MCF 10A (cell line): ENCODE data around the gene OBP2A. TPM values are rescaled to one million over a fixed set of nuclear protein-coding genes. Genes with fewer than 3 reads are reported as not detected.
"Not testable (repeated sequence)": the region's sequence is repeated elsewhere in the genome, so short reads cannot be mapped to it uniquely, and the experiment has no call there.

ENCODE experiments used
- BruUV-seq: library from RNA; stranded (reverse); fragments of 400-500 nt; replicated peaks from 2 replicates; lab custom pipeline; 2021; lab: Mats Ljungman, UMichigan
- CTCF ChIA-PET: fragments of 300-600 bp; sonication (Branson Sonifier 250); formaldehyde crosslinking; extraction: SDS; loops from one replicate; lab custom pipeline; 2021; ENCODE audit warnings: antibody characterized with exemption, inconsistent platforms; lab: Yijun Ruan, JAX
- POLR2A ChIA-PET: fragments of 300-600, 350-650 bp; sonication (Branson Sonifier 250); formaldehyde crosslinking; extraction: SDS; loops from one replicate; lab custom pipeline; 2020; ENCODE audit warnings: antibody characterized with exemption, inconsistent platforms; lab: Yijun Ruan, JAX
- DNase-seq: peaks from one replicate; pipeline ENCODE4 v3.0.0-alpha.2; 2018; ENCODE audit not compliant: unreplicated experiment
- H3K27ac Mint-ChIP-seq: one replicate; pipeline ENCODE4 v1.8.0; 2022; ENCODE audit warnings: mild to moderate bottlenecking, low read depth, mixed read lengths; ENCODE audit not compliant: unreplicated experiment
- H3K27me3 Mint-ChIP-seq: one replicate; pipeline ENCODE4 v1.8.0; 2022; ENCODE audit warnings: mixed read lengths; ENCODE audit not compliant: insufficient read depth, unreplicated experiment
- H3K36me3 Mint-ChIP-seq: one replicate; pipeline ENCODE4 v1.8.0; 2022; ENCODE audit warnings: mild to moderate bottlenecking, moderate library complexity, mixed read lengths; ENCODE audit not compliant: insufficient read depth, unreplicated experiment
- H3K4me1 Mint-ChIP-seq: one replicate; pipeline ENCODE4 v1.8.0; 2022; ENCODE audit warnings: mixed read lengths; ENCODE audit not compliant: insufficient read depth, unreplicated experiment
- H3K4me3 Mint-ChIP-seq: one replicate; pipeline ENCODE4 v1.8.0; 2022; ENCODE audit warnings: mild to moderate bottlenecking, moderate library complexity, mixed read lengths; ENCODE audit not compliant: unreplicated experiment
- H3K9me3 Mint-ChIP-seq: one replicate; pipeline ENCODE4 v1.8.0; 2022; ENCODE audit warnings: mixed read lengths; ENCODE audit not compliant: unreplicated experiment
- intact Hi-C: fragments of 100-400 bp; cut with micrococcal nuclease; formaldehyde crosslinking; loops from 2 replicates; pipeline ENCODE4 v1.14.1; 2022
- total RNA-seq: library from RNA; stranded (reverse); gene quantifications from 2 replicates; pipeline ENCODE4 v1.2.3, GENCODE V29; 2022
- TF ChIP-seq, protein P1 (sequence below): fragments of 200-600 bp; IDR thresholded peaks from one replicate; pipeline ENCODE4 v1.8.0; 2022; ENCODE audit warnings: antibody characterized with exemption, mild to moderate bottlenecking; ENCODE audit not compliant: unreplicated experiment

OBP2A gene
- total RNA-seq, 1 experiment from 2014 or later: not detected

DNA sequence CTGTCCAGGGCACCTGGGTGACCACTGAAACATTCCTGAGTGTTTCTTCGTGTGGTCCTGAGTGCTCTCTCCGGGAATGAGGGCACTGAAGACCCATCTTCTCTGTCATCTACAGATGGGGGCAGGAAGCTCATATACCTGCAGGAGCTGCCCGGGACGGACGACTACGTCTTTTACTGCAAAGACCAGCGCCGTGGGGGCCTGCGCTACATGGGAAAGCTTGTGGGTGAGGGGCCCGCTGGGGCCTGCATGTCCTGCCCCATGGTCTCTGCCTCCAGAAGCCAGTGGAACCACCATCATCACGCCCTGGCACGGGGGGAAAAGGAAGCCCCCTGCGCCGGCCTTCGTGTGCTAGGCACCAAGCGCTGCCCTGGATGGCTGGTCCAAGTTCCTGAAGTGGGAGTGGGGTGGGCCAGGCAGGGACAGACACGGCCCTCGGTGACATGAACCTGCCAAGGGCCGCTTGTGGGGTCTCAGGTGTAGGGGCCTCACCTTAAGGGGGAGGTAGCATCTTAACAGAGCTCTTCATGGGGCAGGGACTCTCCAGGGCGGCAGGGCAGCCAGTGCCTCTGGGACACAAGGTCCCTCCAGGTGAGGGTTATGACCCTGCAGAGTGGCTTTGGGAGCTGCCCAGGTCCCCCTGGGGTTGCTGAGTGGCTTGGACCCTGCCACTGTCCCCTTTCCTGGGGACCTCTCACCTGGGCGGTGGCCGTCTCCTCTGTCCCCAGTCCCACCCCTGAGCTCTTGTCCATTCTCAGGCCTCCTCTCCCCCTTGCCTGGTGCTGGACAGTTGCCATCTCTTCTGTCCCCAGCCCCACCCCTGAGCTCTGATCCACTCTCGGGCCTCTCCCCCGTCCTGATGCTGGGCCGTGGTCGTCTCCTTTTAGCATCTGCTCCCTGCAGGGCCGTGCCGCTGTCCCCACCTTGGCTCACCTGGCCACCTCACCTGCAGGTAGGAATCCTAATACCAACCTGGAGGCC lies 2.1 kb downstream of the OBP2A start:
- ChIA-PET CTCF (no interaction called here), POLR2A (no interaction called here)
- Mint-ChIP-seq H3K36me3 (no peaks in the 10 kb centered on the region), H3K27ac (no peak overlapping the region), H3K9me3 (no peaks in the 10 kb centered on the region), H3K4me1 (peaks cover 5% of the 10 kb centered on the region), H3K27me3 (peaks cover 21% of the 10 kb centered on the region), H3K4me3 (no peak overlapping the region)
- TF ChIP-seq, protein P1, sequence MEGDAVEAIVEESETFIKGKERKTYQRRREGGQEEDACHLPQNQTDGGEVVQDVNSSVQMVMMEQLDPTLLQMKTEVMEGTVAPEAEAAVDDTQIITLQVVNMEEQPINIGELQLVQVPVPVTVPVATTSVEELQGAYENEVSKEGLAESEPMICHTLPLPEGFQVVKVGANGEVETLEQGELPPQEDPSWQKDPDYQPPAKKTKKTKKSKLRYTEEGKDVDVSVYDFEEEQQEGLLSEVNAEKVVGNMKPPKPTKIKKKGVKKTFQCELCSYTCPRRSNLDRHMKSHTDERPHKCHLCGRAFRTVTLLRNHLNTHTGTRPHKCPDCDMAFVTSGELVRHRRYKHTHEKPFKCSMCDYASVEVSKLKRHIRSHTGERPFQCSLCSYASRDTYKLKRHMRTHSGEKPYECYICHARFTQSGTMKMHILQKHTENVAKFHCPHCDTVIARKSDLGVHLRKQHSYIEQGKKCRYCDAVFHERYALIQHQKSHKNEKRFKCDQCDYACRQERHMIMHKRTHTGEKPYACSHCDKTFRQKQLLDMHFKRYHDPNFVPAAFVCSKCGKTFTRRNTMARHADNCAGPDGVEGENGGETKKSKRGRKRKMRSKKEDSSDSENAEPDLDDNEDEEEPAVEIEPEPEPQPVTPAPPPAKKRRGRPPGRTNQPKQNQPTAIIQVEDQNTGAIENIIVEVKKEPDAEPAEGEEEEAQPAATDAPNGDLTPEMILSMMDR: no peak
- no peak for DNase-seq
- intact Hi-C loops: no loop called here
- BruUV-seq: no TSS peak

DNA sequence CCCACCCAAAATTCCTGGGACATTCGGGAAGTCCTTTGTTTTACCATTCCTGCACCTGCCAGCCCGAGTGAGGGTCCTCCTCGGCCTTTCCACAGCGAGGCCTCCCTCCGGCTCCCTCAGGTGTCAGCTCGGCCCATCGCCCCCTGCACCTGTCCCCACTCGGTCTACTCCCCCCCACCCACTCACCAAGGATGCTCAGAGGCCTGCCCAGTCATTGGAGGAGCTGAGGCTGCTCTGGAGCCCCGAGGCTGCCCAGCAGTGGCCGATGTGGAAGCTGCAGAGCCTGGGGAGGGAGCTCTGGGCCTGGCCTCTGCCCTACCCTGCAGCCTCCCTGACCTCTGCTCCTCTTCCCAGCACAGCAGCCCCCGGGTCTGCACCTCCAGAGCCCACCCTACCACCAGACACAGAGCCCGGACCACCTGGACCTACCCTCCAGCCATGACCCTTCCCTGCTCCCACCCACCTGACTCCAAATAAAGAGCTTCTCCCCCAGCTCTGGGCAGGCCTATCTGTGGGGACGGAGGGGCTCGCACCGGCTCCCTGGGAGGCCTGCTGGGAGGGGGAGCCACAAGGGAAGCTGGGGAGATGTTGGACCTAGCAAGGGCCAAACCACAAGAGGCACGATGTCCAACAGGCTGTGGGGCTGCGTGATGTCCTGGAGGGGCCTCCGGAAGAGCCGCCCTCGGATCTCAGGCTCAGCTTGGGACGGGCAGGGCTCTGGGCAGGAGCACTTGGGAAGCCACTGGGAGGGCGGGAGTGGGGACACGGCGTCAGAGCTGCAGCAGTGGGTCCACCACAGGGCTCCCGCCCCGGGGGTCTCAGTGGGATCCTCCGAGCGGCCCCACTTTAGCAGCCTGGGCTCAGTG lies 3.8 kb downstream of the OBP2A start:
- H3K4me3 Mint-ChIP-seq, H3K27ac Mint-ChIP-seq, H3K4me1 Mint-ChIP-seq, H3K9me3 Mint-ChIP-seq, POLR2A ChIA-PET, CTCF ChIA-PET, H3K36me3 Mint-ChIP-seq, DNase-seq, intact Hi-C loops, BruUV-seq: not testable (repeated sequence)
- peaks cover 24% of the 10 kb centered on the region for H3K27me3 Mint-ChIP-seq

DNA sequence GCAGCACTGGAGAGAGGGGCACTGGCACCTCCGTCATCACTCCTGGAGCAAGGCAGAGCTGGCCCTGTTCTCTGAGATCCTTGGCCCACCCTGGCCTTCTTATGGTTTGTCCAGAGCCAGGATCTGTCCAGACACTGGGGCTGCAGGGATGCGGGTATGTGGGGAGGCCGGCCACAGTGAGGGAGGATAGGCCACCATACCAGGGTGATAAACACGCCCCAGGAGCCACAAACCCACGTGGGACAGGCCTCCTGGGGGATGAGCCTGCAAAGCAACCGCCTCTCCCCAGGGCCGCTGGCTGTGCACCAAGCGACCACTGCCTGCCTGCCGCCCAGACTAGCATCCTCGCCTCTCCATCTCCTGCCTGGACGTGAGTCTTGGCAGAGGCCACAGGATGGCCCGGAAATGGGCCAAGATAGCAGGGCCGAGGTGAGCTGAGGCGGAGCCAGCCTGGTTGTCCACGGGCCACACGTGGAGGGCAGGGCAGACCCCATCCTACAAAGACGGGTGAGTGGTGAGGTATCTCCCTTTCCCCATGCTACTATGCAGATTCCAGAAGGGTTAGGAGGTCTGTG lies 4.5 kb downstream of the OBP2A start:
- H3K27me3 Mint-ChIP-seq: peaks cover 17% of the 10 kb centered on the region
- TF ChIP-seq, protein P1: no peak
- no peaks in the 10 kb centered on the region for H3K4me1 Mint-ChIP-seq
- intact Hi-C loops: no loop called here
- DNase-seq: no peak
- no peak overlapping the region for H3K4me3 Mint-ChIP-seq
- BruUV-seq: no TSS peak
- ChIA-PET POLR2A (no interaction called here), CTCF (interaction anchor here (0.6 kb wide), 2 partner anchors 61 to 619 kb away, joined by 3 read pairs; no protein-coding TSS in a partner anchor)
- no peak overlapping the region for H3K27ac Mint-ChIP-seq
- H3K9me3 Mint-ChIP-seq: no peaks in the 10 kb centered on the region
- no peaks in the 10 kb centered on the region for H3K36me3 Mint-ChIP-seq

DNA sequence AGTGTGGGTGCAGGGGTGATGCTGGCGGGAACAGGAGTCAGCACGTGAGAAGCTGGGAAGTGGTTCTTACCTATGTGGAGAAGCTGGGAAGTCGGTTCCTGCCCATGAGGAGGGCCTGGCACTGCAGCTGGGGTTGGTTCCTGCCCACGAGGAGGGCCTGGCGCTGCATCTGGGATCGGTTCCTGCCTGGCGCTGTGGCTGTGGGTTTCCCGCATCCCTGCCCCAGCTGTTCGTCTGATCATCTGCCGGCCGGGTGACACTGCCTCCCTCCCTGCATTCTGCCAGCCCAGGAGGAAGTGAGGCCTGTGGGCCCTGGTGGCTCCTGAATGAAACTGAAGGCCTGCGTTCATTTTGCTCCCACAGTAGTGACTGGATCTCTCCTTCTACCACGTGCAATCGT lies 5.1 kb downstream of the OBP2A start:
- H3K9me3 Mint-ChIP-seq: no peaks in the 10 kb centered on the region
- ChIA-PET CTCF (interaction anchor here (0.6 kb wide), 2 partner anchors 62 to 620 kb away, joined by 3 read pairs; no protein-coding TSS in a partner anchor), POLR2A (no interaction called here)
- no peak overlapping the region for H3K4me3 Mint-ChIP-seq
- H3K27me3 Mint-ChIP-seq: peaks cover 15% of the 10 kb centered on the region
- no peak overlapping the region for H3K27ac Mint-ChIP-seq
- intact Hi-C loops: no loop called here
- TF ChIP-seq, protein P1: no peak
- no peak for DNase-seq
- H3K36me3 Mint-ChIP-seq: no peaks in the 10 kb centered on the region
- H3K4me1 Mint-ChIP-seq: no peaks in the 10 kb centered on the region
- BruUV-seq: no TSS peak
